H1 (cell line): ENCODE data around the gene MEIS2. TPM values are rescaled to one million over a fixed set of nuclear protein-coding genes. Genes with fewer than 3 reads are reported as not detected.

Experiments
- BRCA1 ChIP-seq: IDR thresholded peaks from 2 replicates; pipeline ENCODE4 v1.6.1; 2012; ENCODE audit warnings: low read depth, low read length, improper control_type of control experiment
- CHD7 ChIP-seq: fragments of 300-600 bp; sonication (generic); IDR thresholded peaks from 2 replicates; pipeline ENCODE4 v1.7.1; 2012; ENCODE audit warnings: low read length, moderate library complexity, mild to moderate bottlenecking, inconsistent platforms; ENCODE audit not compliant: insufficient replicate concordance
- EGR1 ChIP-seq: IDR thresholded peaks from 2 replicates; pipeline ENCODE4 v1.6.1; 2011; ENCODE audit warnings: low read depth, low read length, borderline replicate concordance
- KDM4A ChIP-seq: IDR thresholded peaks from one replicate; pipeline ENCODE4 v1.7.1; 2012; ENCODE audit warnings: low read depth, mild to moderate bottlenecking, moderate library complexity, low read length, inconsistent platforms; ENCODE audit not compliant: severe bottlenecking
- RAD21 ChIP-seq, 2 experiments: IDR thresholded peaks in 1 of 2; conservative IDR thresholded peaks in 1 of 2; 2 replicates each; pipeline ENCODE4 v1.6.1; 2011; ENCODE audit warnings: low read depth in 2 of 2, low read length in 2 of 2, improper control_type of control experiment in 1 of 2, inconsistent platforms in 1 of 2, mild to moderate bottlenecking in 1 of 2, moderate library complexity in 1 of 2
- RBBP5 ChIP-seq: IDR thresholded peaks from 2 replicates; pipeline ENCODE4 v1.7.1; 2012; ENCODE audit warnings: low read depth, mild to moderate bottlenecking, inconsistent platforms, low read length, moderate library complexity, borderline replicate concordance
- SIN3A ChIP-seq, 2 experiments: IDR thresholded peaks in 1 of 2; conservative IDR thresholded peaks in 1 of 2; 2 replicates each; pipeline ENCODE4 v1.6.1; 2011 to 2012; ENCODE audit warnings: low read length in 2 of 2, improper control_type of control experiment in 1 of 2, low read depth in 1 of 2, mild to moderate bottlenecking in 1 of 2
- TCF12 ChIP-seq: IDR thresholded peaks from 2 replicates; pipeline ENCODE4 v1.6.1; 2011; ENCODE audit warnings: low read depth, mild to moderate bottlenecking, low read length
- YY1 ChIP-seq: IDR thresholded peaks from 2 replicates; pipeline ENCODE4 v1.6.1; 2011; ENCODE audit warnings: low read depth, mild to moderate bottlenecking, low read length
- polyA plus RNA-seq, 7 experiments: library from polyadenylated mRNA; depleted of rRNA in 3 of 7; stranded (reverse) in 5 of 7; unstranded in 2 of 7; fragments of >200 nt in 5 of 7; fragments of 200-250 nt in 2 of 7; gene quantifications; 1 replicate in 5 of 7; 2 replicates in 1 of 7; 4 replicates in 1 of 7; pipeline versions ENCODE4 v1.2.1 to v1.2.3, GENCODE V29; 2011 to 2013; ENCODE audit warnings: missing spikeins in 2 of 7, mixed read lengths in 2 of 7
- total RNA-seq: library from RNA; stranded (reverse); fragmentation: NEBNext Ultra II Directional; extraction: Animal tissue kit (Norgen Biotek cat#: 25700); gene quantifications from 2 replicates; pipeline ENCODE4 v1.2.1, GENCODE V29; 2021

The MEIS2 gene
- total and polyA plus RNA-seq, 2 of the 8 experiments (the other 6 are each of a cell fraction or from before 2014, with no cell fraction given): 0.22 to 1.2 TPM

- TF ChIP-seq CHD7 (peak; percentile 74), KDM4A (peak; percentile 66), RAD21 (IDR thresholded peaks at IDR 0.05 in 1 of 2, conservative IDR thresholded peaks at IDR 0.05 in 1 of 2; ENCODE audit: low read depth in 2 of 2, low read length in 2 of 2) (0 out of 4 replicates have a peak, but pooled peaks of 1 of the 2 experiments have one; percentile 7), RBBP5 (peak; percentile 94), TCF12 (peak; percentile 32; the same call in 1 of the 2 replicates), EGR1 (peak; percentile 54; the same call in 1 of the 2 replicates), SIN3A (conservative IDR thresholded peaks at IDR 0.05 in 1 of 2, IDR thresholded peaks at IDR 0.05 in 1 of 2; ENCODE audit: low read depth in 1 of 2, low read length in 2 of 2) (no peak), YY1 (peak; percentile 41; the same call in 1 of the 2 replicates), BRCA1 (no peak)
Observed at GRCh38 chr15:37094915-37095711, 5.2 kb downstream of the MEIS2 start (continued).
